ENCODE data around the gene NFRKB. TPM values are rescaled to one million over a fixed set of nuclear protein-coding genes. Genes with fewer than 3 reads are reported as not detected.

NFRKB gene
- total RNA-seq, 1 experiment from 2014 or later, result 27.4 TPM

DNA sequence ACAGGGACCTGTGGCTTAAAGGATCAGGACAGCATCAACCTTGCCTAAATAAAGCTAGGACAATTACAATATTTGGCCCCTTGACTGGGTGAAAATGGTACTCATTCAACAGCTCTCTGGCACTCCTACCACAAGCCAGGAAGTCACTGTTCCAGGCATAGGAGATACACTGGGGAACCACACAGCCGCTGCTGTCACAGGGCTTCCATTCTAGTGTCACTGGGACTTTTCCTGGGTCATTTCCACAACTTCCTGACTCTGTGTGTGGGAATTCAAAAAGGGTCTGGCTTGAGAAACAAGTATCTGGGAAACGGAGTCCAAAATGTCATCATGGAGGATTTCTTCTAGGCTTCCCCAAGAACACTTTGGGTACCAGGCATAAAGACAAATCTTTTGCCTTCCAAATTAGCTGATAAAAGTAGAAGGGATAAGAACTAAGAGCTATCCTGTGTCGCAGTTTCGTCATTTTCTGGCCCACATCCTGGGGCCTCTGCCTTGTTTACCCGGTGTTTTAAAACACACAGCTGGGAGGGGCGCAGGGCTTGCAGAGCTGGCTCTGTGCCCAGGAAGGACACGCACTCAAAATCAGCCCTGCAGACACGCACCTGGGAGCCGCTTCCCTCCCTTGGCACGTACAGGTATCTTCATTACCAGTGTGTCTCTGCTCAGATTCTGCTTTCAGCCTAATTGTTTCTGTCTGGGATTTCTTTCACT lies 41.7 kb downstream of the NFRKB start:
- no peaks in the 10 kb centered on the region for H4K20me1 ChIP-seq (ENCODE audit: insufficient read depth)
- no peaks in the 10 kb centered on the region for H3K9me2 ChIP-seq (ENCODE audit: insufficient read depth)
- CTCF ChIA-PET, result no interaction called here
- no TSS peak for BruUV-seq (replicated peaks)
- H3K4me1 ChIP-seq (ENCODE audit: control insufficient read depth in 1 of 2, insufficient read depth in 2 of 2, low read length in 2 of 2), result no peaks in the 10 kb centered on the region
- intact Hi-C loops (cut with micrococcal nuclease), result no loop called here
- H3K27ac ChIP-seq (ENCODE audit: low read depth, low read length), result no peak overlapping the region
- ATAC-seq, result no peak
- no peak overlapping the region for H3K4me3 ChIP-seq (replicated peaks in 1 of 2; ENCODE audit: low read depth in 1 of 2, low read length in 2 of 2)
- POLR2A ChIA-PET, result no interaction called here
- no peak overlapping the region for H2AFZ ChIP-seq (ENCODE audit: low read depth, low read length, poor library complexity, severe bottlenecking)
- no peak overlapping the region for H3K9ac ChIP-seq (ENCODE audit: low read length)
- H3K9me3 ChIP-seq (ENCODE audit: control insufficient read depth in 1 of 2, insufficient read depth in 1 of 2, low read depth in 1 of 2, low read length in 2 of 2), result no peaks in the 10 kb centered on the region
- no peaks in the 10 kb centered on the region for H3K27me3 ChIP-seq (ENCODE audit: insufficient read depth, low read length)
- TF ChIP-seq, protein P1, sequence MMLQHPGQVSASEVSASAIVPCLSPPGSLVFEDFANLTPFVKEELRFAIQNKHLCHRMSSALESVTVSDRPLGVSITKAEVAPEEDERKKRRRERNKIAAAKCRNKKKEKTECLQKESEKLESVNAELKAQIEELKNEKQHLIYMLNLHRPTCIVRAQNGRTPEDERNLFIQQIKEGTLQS (IDR thresholded peaks at IDR 0.05), result no peak
- TF ChIP-seq, protein P2, sequence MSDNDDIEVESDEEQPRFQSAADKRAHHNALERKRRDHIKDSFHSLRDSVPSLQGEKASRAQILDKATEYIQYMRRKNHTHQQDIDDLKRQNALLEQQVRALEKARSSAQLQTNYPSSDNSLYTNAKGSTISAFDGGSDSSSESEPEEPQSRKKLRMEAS (IDR thresholded peaks at IDR 0.05), result no peak
- TF ChIP-seq EZH2 (IDR thresholded peaks at IDR 0.05) (no peak), JUND (IDR thresholded peaks at IDR 0.05) (no peak), ZNF274 (IDR thresholded peaks at IDR 0.05; ENCODE audit: low read depth, low read length) (no peak), POLR2A (IDR thresholded peaks at IDR 0.05; ENCODE audit: borderline replicate concordance, extremely low read depth, insufficient read depth, insufficient read length) (no peak), CBX3 (IDR thresholded peaks at IDR 0.05; ENCODE audit: low read depth) (no peak), TCF7L2 (IDR thresholded peaks at IDR 0.05; ENCODE audit: borderline replicate concordance, extremely low read depth, insufficient read depth, insufficient read length) (no peak), YY1 (IDR thresholded peaks at IDR 0.05; ENCODE audit: extremely low read depth, insufficient replicate concordance, low read depth, low read length) (no peak), SIN3A (IDR thresholded peaks at IDR 0.05; ENCODE audit: low read depth) (no peak), ELF1 (IDR thresholded peaks at IDR 0.05; ENCODE audit: borderline replicate concordance, low read depth) (no peak), SP1 (IDR thresholded peaks at IDR 0.05; ENCODE audit: low read depth) (no peak), POLR2AphosphoS5 (IDR thresholded peaks at IDR 0.05; ENCODE audit: low read depth, low read length) (no peak), FOSL1 (IDR thresholded peaks at IDR 0.05; ENCODE audit: low read depth) (no peak), EGR1 (IDR thresholded peaks at IDR 0.05; ENCODE audit: low read depth) (no peak), SRF (IDR thresholded peaks at IDR 0.05; ENCODE audit: low read depth) (no peak), CEBPB (IDR thresholded peaks at IDR 0.05; ENCODE audit: low read depth) (no peak)
- TF ChIP-seq, protein P3, sequence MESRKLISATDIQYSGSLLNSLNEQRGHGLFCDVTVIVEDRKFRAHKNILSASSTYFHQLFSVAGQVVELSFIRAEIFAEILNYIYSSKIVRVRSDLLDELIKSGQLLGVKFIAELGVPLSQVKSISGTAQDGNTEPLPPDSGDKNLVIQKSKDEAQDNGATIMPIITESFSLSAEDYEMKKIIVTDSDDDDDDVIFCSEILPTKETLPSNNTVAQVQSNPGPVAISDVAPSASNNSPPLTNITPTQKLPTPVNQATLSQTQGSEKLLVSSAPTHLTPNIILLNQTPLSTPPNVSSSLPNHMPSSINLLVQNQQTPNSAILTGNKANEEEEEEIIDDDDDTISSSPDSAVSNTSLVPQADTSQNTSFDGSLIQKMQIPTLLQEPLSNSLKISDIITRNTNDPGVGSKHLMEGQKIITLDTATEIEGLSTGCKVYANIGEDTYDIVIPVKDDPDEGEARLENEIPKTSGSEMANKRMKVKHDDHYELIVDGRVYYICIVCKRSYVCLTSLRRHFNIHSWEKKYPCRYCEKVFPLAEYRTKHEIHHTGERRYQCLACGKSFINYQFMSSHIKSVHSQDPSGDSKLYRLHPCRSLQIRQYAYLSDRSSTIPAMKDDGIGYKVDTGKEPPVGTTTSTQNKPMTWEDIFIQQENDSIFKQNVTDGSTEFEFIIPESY (IDR thresholded peaks at IDR 0.05; ENCODE audit: extremely low read depth, insufficient replicate concordance, low read length), result no peak
- TF ChIP-seq, protein P4, sequence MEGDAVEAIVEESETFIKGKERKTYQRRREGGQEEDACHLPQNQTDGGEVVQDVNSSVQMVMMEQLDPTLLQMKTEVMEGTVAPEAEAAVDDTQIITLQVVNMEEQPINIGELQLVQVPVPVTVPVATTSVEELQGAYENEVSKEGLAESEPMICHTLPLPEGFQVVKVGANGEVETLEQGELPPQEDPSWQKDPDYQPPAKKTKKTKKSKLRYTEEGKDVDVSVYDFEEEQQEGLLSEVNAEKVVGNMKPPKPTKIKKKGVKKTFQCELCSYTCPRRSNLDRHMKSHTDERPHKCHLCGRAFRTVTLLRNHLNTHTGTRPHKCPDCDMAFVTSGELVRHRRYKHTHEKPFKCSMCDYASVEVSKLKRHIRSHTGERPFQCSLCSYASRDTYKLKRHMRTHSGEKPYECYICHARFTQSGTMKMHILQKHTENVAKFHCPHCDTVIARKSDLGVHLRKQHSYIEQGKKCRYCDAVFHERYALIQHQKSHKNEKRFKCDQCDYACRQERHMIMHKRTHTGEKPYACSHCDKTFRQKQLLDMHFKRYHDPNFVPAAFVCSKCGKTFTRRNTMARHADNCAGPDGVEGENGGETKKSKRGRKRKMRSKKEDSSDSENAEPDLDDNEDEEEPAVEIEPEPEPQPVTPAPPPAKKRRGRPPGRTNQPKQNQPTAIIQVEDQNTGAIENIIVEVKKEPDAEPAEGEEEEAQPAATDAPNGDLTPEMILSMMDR (IDR thresholded peaks at IDR 0.05 in 2 of 3, conservative IDR thresholded peaks at IDR 0.05 in 1 of 3; ENCODE audit: borderline replicate concordance in 1 of 3, insufficient read depth in 1 of 3, low read depth in 2 of 3, low read length in 2 of 3), result no peak
- TF ChIP-seq, protein P5, sequence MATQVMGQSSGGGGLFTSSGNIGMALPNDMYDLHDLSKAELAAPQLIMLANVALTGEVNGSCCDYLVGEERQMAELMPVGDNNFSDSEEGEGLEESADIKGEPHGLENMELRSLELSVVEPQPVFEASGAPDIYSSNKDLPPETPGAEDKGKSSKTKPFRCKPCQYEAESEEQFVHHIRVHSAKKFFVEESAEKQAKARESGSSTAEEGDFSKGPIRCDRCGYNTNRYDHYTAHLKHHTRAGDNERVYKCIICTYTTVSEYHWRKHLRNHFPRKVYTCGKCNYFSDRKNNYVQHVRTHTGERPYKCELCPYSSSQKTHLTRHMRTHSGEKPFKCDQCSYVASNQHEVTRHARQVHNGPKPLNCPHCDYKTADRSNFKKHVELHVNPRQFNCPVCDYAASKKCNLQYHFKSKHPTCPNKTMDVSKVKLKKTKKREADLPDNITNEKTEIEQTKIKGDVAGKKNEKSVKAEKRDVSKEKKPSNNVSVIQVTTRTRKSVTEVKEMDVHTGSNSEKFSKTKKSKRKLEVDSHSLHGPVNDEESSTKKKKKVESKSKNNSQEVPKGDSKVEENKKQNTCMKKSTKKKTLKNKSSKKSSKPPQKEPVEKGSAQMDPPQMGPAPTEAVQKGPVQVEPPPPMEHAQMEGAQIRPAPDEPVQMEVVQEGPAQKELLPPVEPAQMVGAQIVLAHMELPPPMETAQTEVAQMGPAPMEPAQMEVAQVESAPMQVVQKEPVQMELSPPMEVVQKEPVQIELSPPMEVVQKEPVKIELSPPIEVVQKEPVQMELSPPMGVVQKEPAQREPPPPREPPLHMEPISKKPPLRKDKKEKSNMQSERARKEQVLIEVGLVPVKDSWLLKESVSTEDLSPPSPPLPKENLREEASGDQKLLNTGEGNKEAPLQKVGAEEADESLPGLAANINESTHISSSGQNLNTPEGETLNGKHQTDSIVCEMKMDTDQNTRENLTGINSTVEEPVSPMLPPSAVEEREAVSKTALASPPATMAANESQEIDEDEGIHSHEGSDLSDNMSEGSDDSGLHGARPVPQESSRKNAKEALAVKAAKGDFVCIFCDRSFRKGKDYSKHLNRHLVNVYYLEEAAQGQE (IDR thresholded peaks at IDR 0.05; ENCODE audit: low read depth), result no peak
- no peaks in the 10 kb centered on the region for H3K79me2 ChIP-seq (ENCODE audit: insufficient read depth, low read length)
- no peak for DNase-seq (ENCODE audit: low read depth, low spot score)
- no peak overlapping the region for H3K4me2 ChIP-seq (ENCODE audit: low read length)
- RAD21 ChIA-PET (ENCODE audit: low non-redundant PET in 1 of 2, low total read pairs in 2 of 2, uncharacterized antibody in 2 of 2, unreplicated experiment in 2 of 2), result no interaction called here
- no peaks in the 10 kb centered on the region for H3K36me3 ChIP-seq (ENCODE audit: control insufficient read depth in 1 of 2, insufficient read depth in 2 of 2, low read length in 2 of 2)
